Breast epithelium (tissue), 4 donors: Measurements from ENCODE around the gene ABR. TPM values are rescaled to one million over a fixed set of nuclear protein-coding genes. Genes with fewer than 3 reads are reported as not detected.
"Not testable (repeated sequence)": the region's sequence is repeated elsewhere in the genome, so short reads cannot be mapped to it uniquely, and the experiment has no call there.

Source experiments
- DNase-seq, 2 donors: peaks; one replicate each; pipeline ENCODE4 v3.0.0-alpha.2; 2019; ENCODE audit warnings: low spot score in 2 of 2
- H3K27ac ChIP-seq, 2 donors: fragments of 200-600 bp; sonication (generic) in 1 of 2; one replicate each; pipeline ENCODE4 v1.5.1; 2016 to 2019; ENCODE audit warnings: mild to moderate bottlenecking in 1 of 2
- H3K27me3 ChIP-seq, 2 donors: fragments of 200-600 bp; sonication (generic) in 1 of 2; one replicate each; pipeline versions ENCODE4 v1.5.1 to v1.6.0; 2017 to 2019; ENCODE audit warnings: control low read depth in 1 of 2, mild to moderate bottlenecking in 1 of 2
- H3K36me3 ChIP-seq: fragments of 200-600 bp; one replicate; pipeline ENCODE4 v1.5.1; 2019
- H3K4me1 ChIP-seq, 2 donors: fragments of 200-600 bp; sonication (generic); one replicate each; pipeline ENCODE4 v1.5.1; 2016 to 2019; ENCODE audit warnings: control low read depth in 1 of 2
- H3K4me3 ChIP-seq, 3 donors: fragments of 200-600 bp; sonication (generic); 1 replicate in 2 of 3; 2 replicates in 1 of 3; pipeline ENCODE4 v1.5.1; 2016 to 2019; ENCODE audit warnings: mild to moderate bottlenecking in 3 of 3, moderate library complexity in 2 of 3
- H3K9me3 ChIP-seq, 2 donors: fragments of 200-600 bp; sonication (generic) in 1 of 2; one replicate each; pipeline ENCODE4 v1.5.1; 2016 to 2019; ENCODE audit warnings: control low read depth in 1 of 2
- POLR2A ChIP-seq: fragments of 450-650 bp; IDR thresholded peaks from one replicate; pipeline ENCODE4 v1.6.1; 2016; ENCODE audit warnings: antibody characterized with exemption, mild to moderate bottlenecking, moderate library complexity
- POLR2AphosphoS5 ChIP-seq, 3 donors: sonication (generic); formaldehyde crosslinking; IDR thresholded peaks; one replicate each; pipeline ENCODE4 v1.6.1; 2017; ENCODE audit warnings: antibody characterized with exemption in 3 of 3
- intact Hi-C: fragments of 100-400 bp; cut with DNase I; formaldehyde crosslinking; loops from one replicate; pipeline ENCODE4 v1.15.1; 2023; ENCODE audit warnings: low total_unique reads
- total RNA-seq, 3 donors: library from RNA; depleted of rRNA; stranded (reverse); fragments of >200 nt; gene quantifications; one replicate each; pipeline ENCODE4 v1.1.0, GENCODE V29; 2016
- TF ChIP-seq, protein P1 (sequence below), 3 donors: fragments of 450-650 bp; IDR thresholded peaks; one replicate each; pipeline ENCODE4 v1.5.1; 2016 to 2017; ENCODE audit warnings: antibody characterized with exemption in 3 of 3, mild to moderate bottlenecking in 3 of 3, moderate library complexity in 3 of 3

ABR gene
- total RNA-seq, 3 donors from 2014 or later = 63.5 to 77.0 (median 75.0) TPM

- H3K27me3 ChIP-seq = no peaks in the 10 kb centered on the region
- no peak overlapping the region for H3K4me3 ChIP-seq
- DNase-seq = no peak
- intact Hi-C loops = no loop called here
- peaks cover 0 to 4% of the 10 kb centered on the region in 2 donors for H3K4me1 ChIP-seq
- H3K9me3 ChIP-seq = no peaks in the 10 kb centered on the region
- no peak overlapping the region for H3K27ac ChIP-seq
- TF ChIP-seq, protein P1, sequence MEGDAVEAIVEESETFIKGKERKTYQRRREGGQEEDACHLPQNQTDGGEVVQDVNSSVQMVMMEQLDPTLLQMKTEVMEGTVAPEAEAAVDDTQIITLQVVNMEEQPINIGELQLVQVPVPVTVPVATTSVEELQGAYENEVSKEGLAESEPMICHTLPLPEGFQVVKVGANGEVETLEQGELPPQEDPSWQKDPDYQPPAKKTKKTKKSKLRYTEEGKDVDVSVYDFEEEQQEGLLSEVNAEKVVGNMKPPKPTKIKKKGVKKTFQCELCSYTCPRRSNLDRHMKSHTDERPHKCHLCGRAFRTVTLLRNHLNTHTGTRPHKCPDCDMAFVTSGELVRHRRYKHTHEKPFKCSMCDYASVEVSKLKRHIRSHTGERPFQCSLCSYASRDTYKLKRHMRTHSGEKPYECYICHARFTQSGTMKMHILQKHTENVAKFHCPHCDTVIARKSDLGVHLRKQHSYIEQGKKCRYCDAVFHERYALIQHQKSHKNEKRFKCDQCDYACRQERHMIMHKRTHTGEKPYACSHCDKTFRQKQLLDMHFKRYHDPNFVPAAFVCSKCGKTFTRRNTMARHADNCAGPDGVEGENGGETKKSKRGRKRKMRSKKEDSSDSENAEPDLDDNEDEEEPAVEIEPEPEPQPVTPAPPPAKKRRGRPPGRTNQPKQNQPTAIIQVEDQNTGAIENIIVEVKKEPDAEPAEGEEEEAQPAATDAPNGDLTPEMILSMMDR (IDR thresholded peaks at IDR 0.05) = no peak
- TF ChIP-seq POLR2AphosphoS5 (IDR thresholded peaks at IDR 0.05) = no peak
- TF ChIP-seq POLR2A = no peak
- H3K36me3 ChIP-seq = no peaks in the 10 kb centered on the region
These were observed 102.8 kb downstream of the ABR start for GRCh38 chr17:1076982-1077302.

- intact Hi-C loops = no loop called here
- H3K36me3 ChIP-seq = no peaks in the 10 kb centered on the region
- no peaks in the 10 kb centered on the region for H3K9me3 ChIP-seq
- no peak overlapping the region for H3K27ac ChIP-seq
- no peak for TF ChIP-seq POLR2AphosphoS5 (IDR thresholded peaks at IDR 0.05)
- TF ChIP-seq, protein P1 (IDR thresholded peaks at IDR 0.05) = no peak
- TF ChIP-seq POLR2A = no peak
- DNase-seq = no peak
- H3K4me1 ChIP-seq = peaks cover 0 to 4% of the 10 kb centered on the region in 2 donors
- H3K27me3 ChIP-seq = no peaks in the 10 kb centered on the region
- H3K4me3 ChIP-seq = no peak overlapping the region
These were observed 103.3 kb downstream of the ABR start for GRCh38 chr17:1076299-1076981.

DNA sequence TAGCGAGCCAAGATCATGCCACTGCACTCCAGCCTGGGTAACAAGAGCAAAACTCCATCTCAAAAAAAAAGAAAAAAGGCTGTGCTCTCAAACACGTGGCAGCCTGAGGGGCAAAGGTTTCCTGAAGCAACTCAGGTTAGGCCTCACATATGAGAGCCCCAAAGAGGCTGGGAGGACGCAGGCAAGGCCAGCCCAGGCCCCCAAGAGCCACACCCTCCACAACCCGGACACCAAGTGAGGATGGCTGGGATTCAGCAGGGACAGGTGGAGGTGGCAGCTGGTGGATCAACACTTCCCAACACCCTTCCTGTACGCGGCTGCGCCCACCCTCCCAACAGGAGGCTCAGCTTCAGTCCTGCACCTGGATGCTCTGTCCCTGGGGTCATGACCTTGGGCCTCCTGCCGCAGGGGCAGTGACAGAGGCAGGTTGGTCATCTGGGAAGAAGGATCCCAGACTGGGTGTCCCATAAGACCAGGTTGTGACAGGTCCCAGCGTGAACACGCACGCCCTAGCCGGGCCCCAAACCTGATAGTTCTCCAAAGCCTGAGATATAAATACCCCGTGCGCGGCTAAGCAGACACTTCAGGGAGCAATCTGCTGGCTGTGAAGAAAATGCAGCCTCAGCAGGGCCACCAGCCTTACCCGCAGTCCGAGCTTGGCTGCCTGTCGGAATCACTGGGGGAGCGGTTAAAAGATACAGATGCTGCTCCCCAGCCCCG is 104.7 kb downstream of the ABR start:
- no peaks in the 10 kb centered on the region for H3K36me3 ChIP-seq
- H3K4me3 ChIP-seq = no peak overlapping the region
- no peak for DNase-seq
- TF ChIP-seq, protein P1 (IDR thresholded peaks at IDR 0.05) = no peak
- TF ChIP-seq POLR2A = no peak
- TF ChIP-seq POLR2AphosphoS5 (IDR thresholded peaks at IDR 0.05) = no peak
- H3K9me3 ChIP-seq = no peaks in the 10 kb centered on the region
- intact Hi-C loops = no loop called here
- no peak overlapping the region for H3K27ac ChIP-seq
- no peaks in the 10 kb centered on the region for H3K27me3 ChIP-seq
- H3K4me1 ChIP-seq = no peaks in the 10 kb centered on the region

GRCh38 chr17:1073963-1074625 is 105.7 kb downstream of the ABR start:
- H3K9me3 ChIP-seq, H3K4me1 ChIP-seq, H3K4me3 ChIP-seq, H3K27ac ChIP-seq, intact Hi-C loops, DNase-seq, H3K36me3 ChIP-seq, H3K27me3 ChIP-seq: not testable (repeated sequence)

DNA sequence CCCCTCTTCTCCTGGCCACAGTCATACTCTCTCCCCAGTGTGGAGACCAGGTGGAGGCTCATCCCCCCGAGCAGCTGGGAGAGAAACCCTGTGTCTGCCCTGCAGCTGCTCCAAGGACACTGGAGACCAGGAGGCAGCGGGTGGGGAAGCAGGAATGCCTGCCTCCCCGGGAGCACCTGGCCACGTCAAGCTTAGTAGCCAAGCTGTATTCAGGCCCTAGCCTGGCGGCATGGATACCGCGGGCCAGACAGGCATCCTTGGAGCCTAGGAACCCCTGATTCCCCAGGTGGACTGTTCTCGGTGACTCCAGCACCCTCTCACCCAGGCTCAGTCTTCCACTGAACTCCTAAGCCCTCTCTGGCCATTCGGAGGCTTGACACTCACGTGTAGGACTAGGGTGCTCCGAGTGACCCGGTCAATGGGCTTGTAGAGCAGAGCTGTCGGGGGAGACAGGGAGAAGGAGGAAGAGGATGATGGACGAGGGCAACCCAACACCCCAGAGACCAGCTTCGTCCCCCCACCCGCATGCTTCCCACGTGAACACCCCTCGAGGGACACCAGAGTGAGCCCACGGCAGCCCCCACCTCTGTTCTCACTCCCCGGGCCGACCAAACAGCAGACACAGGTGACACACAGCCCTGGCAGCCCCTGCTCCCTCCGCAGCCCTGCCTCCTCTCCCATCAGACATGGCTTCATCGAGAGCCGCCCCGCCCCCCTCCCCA is 106.4 kb downstream of the ABR start:
- no peaks in the 10 kb centered on the region for H3K9me3 ChIP-seq
- no peak overlapping the region for H3K27ac ChIP-seq
- DNase-seq = no peak
- intact Hi-C loops = no loop called here
- H3K4me1 ChIP-seq = no peaks in the 10 kb centered on the region
- no peak for TF ChIP-seq POLR2A
- TF ChIP-seq POLR2AphosphoS5 (IDR thresholded peaks at IDR 0.05) = no peak
- TF ChIP-seq, protein P1 (IDR thresholded peaks at IDR 0.05) = no peak
- no peaks in the 10 kb centered on the region for H3K36me3 ChIP-seq
- H3K4me3 ChIP-seq = no peak overlapping the region
- no peaks in the 10 kb centered on the region for H3K27me3 ChIP-seq
